ENCODE data around the gene DOCK9. TPM values are rescaled to one million over a fixed set of nuclear protein-coding genes. Genes with fewer than 3 reads are reported as not detected.

DOCK9 gene
- total RNA-seq, 2 donors from 2014 or later: 58.6 to 102 TPM

GRCh38 chr13:98780451-98780850, 197.4 kb downstream of the DOCK9 start:
- Histone ChIP-seq H3K9me3 (no peaks in the 10 kb centered on the region), H3K27me3 (replicated peaks; ENCODE audit: insufficient read depth) (no peaks in the 10 kb centered on the region), H3K4me1 (ENCODE audit: control insufficient read depth in 1 of 2, low read depth in 2 of 2) (no peaks in the 10 kb centered on the region), H3K4me3 (no peak overlapping the region), H3K36me3 (no peaks in the 10 kb centered on the region), H3K27ac (no peak overlapping the region)
- no peak for TF ChIP-seq CTCF (IDR thresholded peaks at IDR 0.05)
- no peak for ATAC-seq (ENCODE audit: insufficient number of reproducible peaks, low FRiP score, low read depth)
- no peak for DNase-seq (ENCODE audit: low spot score)

GRCh38 chr13:98779695-98780094, 198.2 kb downstream of the DOCK9 start:
- Histone ChIP-seq H3K36me3 (no peaks in the 10 kb centered on the region), H3K4me3 (no peak overlapping the region), H3K4me1 (ENCODE audit: control insufficient read depth in 1 of 2, low read depth in 2 of 2) (no peaks in the 10 kb centered on the region), H3K9me3 (no peaks in the 10 kb centered on the region), H3K27ac (no peak overlapping the region), H3K27me3 (replicated peaks; ENCODE audit: insufficient read depth) (no peaks in the 10 kb centered on the region)
- ATAC-seq (ENCODE audit: insufficient number of reproducible peaks, low FRiP score, low read depth): no peak
- no peak for DNase-seq (ENCODE audit: low spot score)
- no peak for TF ChIP-seq CTCF (IDR thresholded peaks at IDR 0.05)

- H3K9me3 ChIP-seq: no peaks in the 10 kb centered on the region
- ATAC-seq (ENCODE audit: insufficient number of reproducible peaks, low FRiP score, low read depth) (no peak), DNase-seq (ENCODE audit: low spot score) (no peak)
- H3K36me3 ChIP-seq: no peaks in the 10 kb centered on the region
- H3K4me3 ChIP-seq: no peak overlapping the region
- no peak for TF ChIP-seq CTCF (IDR thresholded peaks at IDR 0.05)
- no peak overlapping the region for H3K27ac ChIP-seq
- H3K4me1 ChIP-seq (ENCODE audit: control insufficient read depth in 1 of 2, low read depth in 2 of 2): no peaks in the 10 kb centered on the region
- H3K27me3 ChIP-seq (replicated peaks; ENCODE audit: insufficient read depth): no peaks in the 10 kb centered on the region
Observed at GRCh38 chr13:98778749-98779148, 199.1 kb downstream of the DOCK9 start.

- ATAC-seq (ENCODE audit: insufficient number of reproducible peaks, low FRiP score, low read depth) (no peak), DNase-seq (ENCODE audit: low spot score) (no peak)
- Histone ChIP-seq H3K27me3 (replicated peaks; ENCODE audit: insufficient read depth) (no peaks in the 10 kb centered on the region), H3K36me3 (no peaks in the 10 kb centered on the region), H3K9me3 (no peaks in the 10 kb centered on the region), H3K4me1 (ENCODE audit: control insufficient read depth in 1 of 2, low read depth in 2 of 2) (no peaks in the 10 kb centered on the region), H3K27ac (no peak overlapping the region), H3K4me3 (no peak overlapping the region)
- no peak for TF ChIP-seq CTCF (IDR thresholded peaks at IDR 0.05)
Observed at GRCh38 chr13:98776644-98777043, 201.2 kb downstream of the DOCK9 start.

- no peak overlapping the region for H3K27ac ChIP-seq
- H3K9me3 ChIP-seq: no peaks in the 10 kb centered on the region
- no peak for ATAC-seq (ENCODE audit: insufficient number of reproducible peaks, low FRiP score, low read depth)
- no peak for TF ChIP-seq CTCF (IDR thresholded peaks at IDR 0.05)
- H3K4me3 ChIP-seq: no peak overlapping the region
- no peaks in the 10 kb centered on the region for H3K27me3 ChIP-seq (replicated peaks; ENCODE audit: insufficient read depth)
- H3K36me3 ChIP-seq: no peaks in the 10 kb centered on the region
- no peak for DNase-seq (ENCODE audit: low spot score)
- H3K4me1 ChIP-seq (ENCODE audit: control insufficient read depth in 1 of 2, low read depth in 2 of 2): no peaks in the 10 kb centered on the region
Observed at GRCh38 chr13:98775844-98776598, 201.8 kb downstream of the DOCK9 start.
